GM23248 (cell line): Measurements from ENCODE around the gene PTRH1.

Experiments used
- EZH2 ChIP-seq: fragments of 200-600 bp; sonication (generic); IDR thresholded peaks from 2 replicates; pipeline ENCODE4 v1.6.1; 2018; ENCODE audit warnings: antibody characterized with exemption, mild to moderate bottlenecking; ENCODE audit not compliant: insufficient read depth, poor library complexity, severe bottlenecking
- EZH2phosphoT487 ChIP-seq: fragments of 200-600 bp; sonication (generic); IDR thresholded peaks from 2 replicates; pipeline ENCODE4 v1.6.1; 2018; ENCODE audit warnings: antibody characterized with exemption, moderate library complexity, mild to moderate bottlenecking, low read depth; ENCODE audit not compliant: insufficient read depth

DNA sequence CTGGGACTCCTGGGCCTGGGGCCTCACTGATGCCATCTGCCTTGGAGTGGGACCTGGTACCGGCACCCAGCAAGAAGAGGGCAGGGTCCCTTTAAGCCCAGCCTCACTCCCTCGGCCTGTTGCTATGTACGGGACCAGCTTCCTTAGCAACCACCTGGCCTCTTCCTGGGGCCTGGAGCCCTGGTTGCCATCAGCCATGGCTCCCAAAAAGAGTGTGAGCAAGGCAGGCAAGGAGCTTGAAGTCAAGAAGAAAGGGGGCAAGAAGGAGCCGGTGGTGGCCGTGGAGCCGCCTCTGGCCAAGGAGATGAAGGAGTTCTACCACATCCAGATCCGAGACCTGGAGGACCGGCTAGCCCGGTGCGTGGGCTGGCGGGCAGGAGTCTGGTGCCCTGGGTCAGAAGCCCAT lies 8.6 kb downstream of the PTRH1 start, which contains the start of gene CFAP157:
- TF ChIP-seq EZH2 = no peak
- no peak for TF ChIP-seq EZH2phosphoT487
